Heart left ventricle (tissue), 16 donors: ENCODE results near the gene ZNF280D. TPM values are rescaled to one million over a fixed set of nuclear protein-coding genes. Genes with fewer than 3 reads are reported as not detected.

Source experiments
- ATAC-seq, 4 donors: fragments of 200-7000 bp; cut with Tn5 transposase; one replicate each; pipeline ENCODE4 v1.9.1; 2020 to 2022; ENCODE audit warnings: moderate library complexity in 4 of 4, mild to moderate bottlenecking in 3 of 4, moderate number of reproducible peaks in 1 of 4
- DNase-seq, 5 donors: peaks; one replicate each; pipeline ENCODE4 v3.0.0-alpha.2; 2020
- H3K27ac ChIP-seq, 12 donors: fragments of 200-600 bp; sonication (generic) in 4 of 12; one replicate each; pipeline versions ENCODE4 v1.5.0 to v1.8.0; 2016 to 2022; ENCODE audit warnings: mild to moderate bottlenecking in 2 of 12
- H3K27me3 ChIP-seq, 9 donors: fragments of 200-600 bp; sonication (generic) in 2 of 9; one replicate each; pipeline versions ENCODE4 v1.5.1 to v1.8.0; 2016 to 2022; ENCODE audit warnings: mild to moderate bottlenecking in 3 of 9
- H3K36me3 ChIP-seq, 9 donors: fragments of 200-600 bp; sonication (generic) in 2 of 9; one replicate each; pipeline versions ENCODE4 v1.5.0 to v1.8.0; 2018 to 2022; ENCODE audit warnings: mild to moderate bottlenecking in 2 of 9
- H3K4me1 ChIP-seq, 12 donors: fragments of 200-600 bp; sonication (generic) in 4 of 12; one replicate each; pipeline versions ENCODE4 v1.5.0 to v1.8.0; 2016 to 2022; ENCODE audit warnings: mild to moderate bottlenecking in 3 of 12
- H3K4me3 ChIP-seq, 12 donors: fragments of 200-600 bp; sonication (generic) in 4 of 12; one replicate each; pipeline versions ENCODE4 v1.5.0 to v1.8.0; 2017 to 2022; ENCODE audit warnings: mild to moderate bottlenecking in 9 of 12, moderate library complexity in 4 of 12
- H3K9me3 ChIP-seq, 12 donors: fragments of 200-600 bp; sonication (generic) in 4 of 12; one replicate each; pipeline versions ENCODE4 v1.5.0 to v1.8.0; 2016 to 2022; ENCODE audit warnings: mild to moderate bottlenecking in 1 of 12
- POLR2A ChIP-seq, 2 donors: fragments of 450-650 bp; IDR thresholded peaks; one replicate each; pipeline ENCODE4 v1.6.1; 2017; ENCODE audit warnings: antibody characterized with exemption in 2 of 2, mild to moderate bottlenecking in 2 of 2, moderate library complexity in 2 of 2
- WGBS, 4 donors: extraction: QIAGEN DNeasy Blood & Tissue Kit in 2 of 4; methylation state at CpG; one replicate each; pipeline versions ENCODE4 v1.1.5 to v1.1.7; 2013 to 2018; 5-methylcytosine and 5-hydroxymethylcytosine counted together
- intact Hi-C, 10 donors: fragments of 100-400 bp; cut with DNase I; formaldehyde crosslinking; loops; one replicate each; pipeline versions ENCODE4 v1.11.1 to v1.14.2; 2022
- polyA plus RNA-seq, 2 donors: library from polyadenylated mRNA; stranded (reverse); fragments of 200-250 nt; gene quantifications; one replicate each; pipeline ENCODE4 v1.2.3, GENCODE V29; 2013
- total RNA-seq, 9 donors: library from RNA; depleted of rRNA in 2 of 9; stranded (reverse); fragments of >200 nt in 2 of 9; fragmentation: NEBNext Ultra II Directional in 3 of 9; extraction: Animal tissue kit (Norgen Biotek cat#: 25700) in 3 of 9; gene quantifications; one replicate each; pipeline versions ENCODE4 v1.1.0 to v1.2.4, GENCODE V29; 2016 to 2023
- TF ChIP-seq, protein P1 (sequence below), 12 donors: fragments of 200-600 bp; sonication (generic) in 4 of 12; IDR thresholded peaks; one replicate each; pipeline versions ENCODE4 v1.5.0 to v1.8.0; 2018 to 2022; ENCODE audit warnings: antibody characterized with exemption in 12 of 12, mild to moderate bottlenecking in 5 of 12
- donor health status: ischemic (EF 13 %, LVEDD 7.1; RV severe dilation, severe dysfunction).
- donor health status: healthy with polysubstance abuse.
- donor health status: DM: no; HTN: yes; CAD: no.
- donor health status: DM: no; HTN: no; CAD: no.
- donor health status: ischemic (EF 25% LVEDD 6.9; RV normal size, moderate dysfunction).
- donor health status: ischemic (EF 25% LVEDD 5.7; RV mildly dilated, moderate dysfunction).
- donor health status: healthy.
- donor health status: DM: yes; HTN: yes; CAD: no.
- donor health status: ischemic (EF 35%, LVEDD 5.7; RV mildly dilated, moderate dysfunction).
- donor health status: nonischemic (EF 11% LVEDD 7.7; RV severe dilation, severe dysfunction).
- donor health status: DM: yes; HTN: yes; CAD: no.
- donor health status: PGD.
- donor health status: ischemic (EF 29% LVEDD 5.4; RV normal size, mild dysfunction).
- donor health status: nonischemic (EF 23%, LVEDD 6.1; RV moderate dilation, normal function).

The ZNF280D gene
- total and polyA plus RNA-seq, 11 donors: 7.0 to 32.8 (median 23.4) TPM

DNA sequence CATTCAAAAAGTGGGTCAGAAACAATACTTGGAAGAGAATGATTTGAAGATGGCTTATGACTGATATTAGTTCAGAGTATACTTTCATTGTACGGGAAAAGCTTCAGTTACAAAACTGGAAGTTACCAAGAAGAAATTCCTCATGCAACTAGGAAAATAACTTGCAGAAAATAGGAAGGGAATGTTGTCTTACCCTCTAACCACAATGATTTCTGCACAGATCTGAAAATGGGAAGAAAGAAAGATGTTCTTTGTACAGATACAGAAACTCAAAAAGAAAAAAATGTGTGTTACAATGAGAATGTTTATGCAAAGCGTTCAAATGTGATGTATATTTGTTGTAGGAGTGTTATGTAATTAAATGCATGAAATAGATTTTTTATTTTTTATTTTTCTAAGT, 3.7 kb downstream of the ZNF280D start:
- Histone ChIP-seq H3K9me3 (peaks cover 0 to 7% (median 0%) of the 10 kb centered on the region in 12 donors), H3K36me3 (peaks cover 0 to 14% (median 0%) of the 10 kb centered on the region in 9 donors), H3K27me3 (no peaks in the 10 kb centered on the region), H3K27ac (no peak overlapping the region), H3K4me3 (no peak overlapping the region), H3K4me1 (peaks cover 0 to 78% (median 50%) of the 10 kb centered on the region in 12 donors)
- DNase-seq (no peak), ATAC-seq (no peak)
- WGBS, 4 donors: 60 to 70% (median 61%) methylated on average over 2 of the region's 2 CpGs
- no peak for TF ChIP-seq POLR2A (IDR thresholded peaks at IDR 0.05)
- TF ChIP-seq, protein P1, sequence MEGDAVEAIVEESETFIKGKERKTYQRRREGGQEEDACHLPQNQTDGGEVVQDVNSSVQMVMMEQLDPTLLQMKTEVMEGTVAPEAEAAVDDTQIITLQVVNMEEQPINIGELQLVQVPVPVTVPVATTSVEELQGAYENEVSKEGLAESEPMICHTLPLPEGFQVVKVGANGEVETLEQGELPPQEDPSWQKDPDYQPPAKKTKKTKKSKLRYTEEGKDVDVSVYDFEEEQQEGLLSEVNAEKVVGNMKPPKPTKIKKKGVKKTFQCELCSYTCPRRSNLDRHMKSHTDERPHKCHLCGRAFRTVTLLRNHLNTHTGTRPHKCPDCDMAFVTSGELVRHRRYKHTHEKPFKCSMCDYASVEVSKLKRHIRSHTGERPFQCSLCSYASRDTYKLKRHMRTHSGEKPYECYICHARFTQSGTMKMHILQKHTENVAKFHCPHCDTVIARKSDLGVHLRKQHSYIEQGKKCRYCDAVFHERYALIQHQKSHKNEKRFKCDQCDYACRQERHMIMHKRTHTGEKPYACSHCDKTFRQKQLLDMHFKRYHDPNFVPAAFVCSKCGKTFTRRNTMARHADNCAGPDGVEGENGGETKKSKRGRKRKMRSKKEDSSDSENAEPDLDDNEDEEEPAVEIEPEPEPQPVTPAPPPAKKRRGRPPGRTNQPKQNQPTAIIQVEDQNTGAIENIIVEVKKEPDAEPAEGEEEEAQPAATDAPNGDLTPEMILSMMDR (IDR thresholded peaks at IDR 0.05): no peak
- intact Hi-C loops: no loop called here

DNA sequence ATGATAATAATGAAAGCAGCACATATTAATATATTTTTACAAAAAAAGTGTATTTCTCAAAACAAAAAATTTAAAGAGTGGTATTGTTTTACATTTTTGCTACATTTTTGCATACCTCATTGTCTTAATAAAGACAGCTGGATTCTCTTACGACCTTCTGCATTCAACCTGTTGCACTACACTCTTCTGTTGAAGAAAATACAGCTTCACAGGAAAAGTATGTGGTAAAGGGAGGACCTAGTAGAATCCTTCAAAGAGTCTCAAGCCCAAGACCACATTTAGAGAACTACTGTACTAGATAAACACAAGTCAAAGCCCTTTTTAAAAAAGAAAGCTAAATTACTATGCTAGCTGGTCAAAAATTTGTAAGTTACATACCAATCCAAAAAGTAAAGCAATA, 7.9 kb downstream of the ZNF280D start:
- intact Hi-C loops: no loop called here
- H3K9me3 ChIP-seq: no peaks in the 10 kb centered on the region
- WGBS, 4 donors: 68 to 81% (median 77%) methylated on average over 1 of the region's 1 CpG
- peaks cover 0 to 62% (median 32%) of the 10 kb centered on the region in 12 donors for H3K4me1 ChIP-seq
- ATAC-seq (no peak), DNase-seq (no peak)
- no peak for TF ChIP-seq POLR2A (IDR thresholded peaks at IDR 0.05)
- TF ChIP-seq, protein P1 (IDR thresholded peaks at IDR 0.05): no peak
- H3K36me3 ChIP-seq: peaks cover 0 to 20% (median 4%) of the 10 kb centered on the region in 9 donors
- H3K27ac ChIP-seq: no peak overlapping the region
- no peaks in the 10 kb centered on the region for H3K27me3 ChIP-seq
- H3K4me3 ChIP-seq: no peak overlapping the region

GRCh38 chr15:56724232-56724631, 9.1 kb downstream of the ZNF280D start:
- Histone ChIP-seq H3K27me3 (no peaks in the 10 kb centered on the region), H3K4me1 (peaks cover 0 to 60% (median 23%) of the 10 kb centered on the region in 12 donors), H3K4me3 (no peak overlapping the region), H3K27ac (no peak overlapping the region), H3K36me3 (peaks cover 0 to 20% (median 4%) of the 10 kb centered on the region in 9 donors), H3K9me3 (no peaks in the 10 kb centered on the region)
- intact Hi-C loops: no loop called here
- WGBS, 4 donors: 77 to 87% (median 81%) methylated on average over 3 of the region's 3 CpGs
- no peak for TF ChIP-seq POLR2A (IDR thresholded peaks at IDR 0.05)
- TF ChIP-seq, protein P1 (IDR thresholded peaks at IDR 0.05): no peak
- ATAC-seq: no peak
- no peak for DNase-seq

GRCh38 chr15:56723787-56724186, 9.5 kb downstream of the ZNF280D start:
- H3K27me3 ChIP-seq: no peaks in the 10 kb centered on the region
- no peak overlapping the region for H3K27ac ChIP-seq
- peaks cover 0 to 60% (median 23%) of the 10 kb centered on the region in 12 donors for H3K4me1 ChIP-seq
- ATAC-seq (no peak), DNase-seq (no peak)
- intact Hi-C loops: no loop called here
- H3K36me3 ChIP-seq: peaks cover 0 to 20% (median 4%) of the 10 kb centered on the region in 9 donors
- TF ChIP-seq POLR2A (IDR thresholded peaks at IDR 0.05): no peak
- TF ChIP-seq, protein P1 (IDR thresholded peaks at IDR 0.05): no peak
- no peak overlapping the region for H3K4me3 ChIP-seq
- 87 to 95% (median 92%) methylated on average over 4 of the region's 4 CpGs for WGBS, 4 donors
- H3K9me3 ChIP-seq: no peaks in the 10 kb centered on the region
